Stimulated activated CD8-positive, alpha-beta memory T cell treated with anti-CD3 and anti-CD28 coated beads, Interleukin-15, amount 100 ng/mL, for 24 hours (primary cell): ENCODE results near the gene LDLRAD4.

Source experiments
- DNase-seq: peaks from one replicate; pipeline ENCODE4 v3.0.0-alpha.2; 2020; ENCODE audit warnings: low read depth

Gene LDLRAD4

GRCh38 chr18:13309031-13309747 lies 90.6 kb downstream of the LDLRAD4 start:
- DNase-seq: no peak

GRCh38 chr18:13309748-13310670 lies 91.4 kb downstream of the LDLRAD4 start:
- no peak for DNase-seq

GRCh38 chr18:13311193-13311592 lies 92.6 kb downstream of the LDLRAD4 start:
- no peak for DNase-seq

- DNase-seq: no peak
These were observed 94.0 kb downstream of the LDLRAD4 start for GRCh38 chr18:13312515-13312914.

GRCh38 chr18:13313006-13313686 lies 94.6 kb downstream of the LDLRAD4 start:
- DNase-seq: no peak

- no peak for DNase-seq
These were observed 96.4 kb downstream of the LDLRAD4 start for GRCh38 chr18:13315000-13315399.

- DNase-seq: no peak
These were observed 97.5 kb downstream of the LDLRAD4 start for GRCh38 chr18:13316063-13316462.

GRCh38 chr18:13317801-13318200 lies 99.2 kb downstream of the LDLRAD4 start:
- DNase-seq: no peak

- DNase-seq: no peak
These were observed 100.4 kb downstream of the LDLRAD4 start for GRCh38 chr18:13318731-13319501.

GRCh38 chr18:13319629-13320028 lies 101.1 kb downstream of the LDLRAD4 start:
- no peak for DNase-seq

- no peak for DNase-seq
These were observed 101.5 kb downstream of the LDLRAD4 start for GRCh38 chr18:13320096-13320495.

- DNase-seq: no peak
These were observed 102.4 kb downstream of the LDLRAD4 start for GRCh38 chr18:13320891-13321425.

GRCh38 chr18:13321923-13322322 lies 103.4 kb downstream of the LDLRAD4 start:
- DNase-seq: no peak

GRCh38 chr18:13323186-13323585 lies 104.6 kb downstream of the LDLRAD4 start:
- no peak for DNase-seq

GRCh38 chr18:13324880-13325279 lies 106.3 kb downstream of the LDLRAD4 start:
- no peak for DNase-seq

GRCh38 chr18:13328213-13328612 lies 109.7 kb downstream of the LDLRAD4 start:
- no peak for DNase-seq

- no peak for DNase-seq
These were observed 112.4 kb downstream of the LDLRAD4 start for GRCh38 chr18:13330996-13331395.

GRCh38 chr18:13331846-13332245 lies 113.3 kb downstream of the LDLRAD4 start:
- no peak for DNase-seq

GRCh38 chr18:13332874-13333273 lies 114.3 kb downstream of the LDLRAD4 start:
- DNase-seq: no peak

GRCh38 chr18:13335903-13336302 lies 117.3 kb downstream of the LDLRAD4 start:
- DNase-seq: no peak

GRCh38 chr18:13336841-13337240 lies 118.3 kb downstream of the LDLRAD4 start:
- no peak for DNase-seq

- no peak for DNase-seq
These were observed 118.8 kb downstream of the LDLRAD4 start for GRCh38 chr18:13337369-13337768.
